ENCODE measurements around the gene ARPC4.
A peak's percentile ranks its signal among the peaks of the same experiment; 100 is the strongest.

ARPC4 gene

GRCh38 chr3:9793161-9793781, 389 bp downstream of the ARPC4 start:
- no peak for DNase-seq (ENCODE audit: low read depth)

GRCh38 chr3:9794400-9794799, 1.5 kb downstream of the ARPC4 start:
- no peak for DNase-seq (ENCODE audit: low read depth)

DNA sequence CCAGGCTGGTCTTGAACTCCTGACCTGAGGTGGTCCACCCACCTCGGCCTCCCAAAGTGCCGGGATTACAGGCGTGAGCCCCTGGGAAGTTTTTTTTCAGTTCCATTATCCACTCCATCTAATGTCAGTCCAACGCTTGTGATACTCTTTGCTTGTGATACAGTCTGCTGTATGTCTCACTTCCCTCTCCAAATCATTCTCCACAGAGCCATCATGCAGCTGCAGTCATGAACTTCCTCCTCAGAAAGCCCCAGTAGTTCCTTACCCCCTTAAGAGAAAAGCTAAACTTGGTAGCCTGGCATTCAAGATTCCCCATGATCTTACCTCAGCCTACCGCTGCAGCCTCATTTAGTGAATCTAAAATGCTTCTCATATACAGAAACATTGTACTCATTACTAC, 2.3 kb downstream of the ARPC4 start:
- DNase-seq (ENCODE audit: low read depth) = no peak

DNA sequence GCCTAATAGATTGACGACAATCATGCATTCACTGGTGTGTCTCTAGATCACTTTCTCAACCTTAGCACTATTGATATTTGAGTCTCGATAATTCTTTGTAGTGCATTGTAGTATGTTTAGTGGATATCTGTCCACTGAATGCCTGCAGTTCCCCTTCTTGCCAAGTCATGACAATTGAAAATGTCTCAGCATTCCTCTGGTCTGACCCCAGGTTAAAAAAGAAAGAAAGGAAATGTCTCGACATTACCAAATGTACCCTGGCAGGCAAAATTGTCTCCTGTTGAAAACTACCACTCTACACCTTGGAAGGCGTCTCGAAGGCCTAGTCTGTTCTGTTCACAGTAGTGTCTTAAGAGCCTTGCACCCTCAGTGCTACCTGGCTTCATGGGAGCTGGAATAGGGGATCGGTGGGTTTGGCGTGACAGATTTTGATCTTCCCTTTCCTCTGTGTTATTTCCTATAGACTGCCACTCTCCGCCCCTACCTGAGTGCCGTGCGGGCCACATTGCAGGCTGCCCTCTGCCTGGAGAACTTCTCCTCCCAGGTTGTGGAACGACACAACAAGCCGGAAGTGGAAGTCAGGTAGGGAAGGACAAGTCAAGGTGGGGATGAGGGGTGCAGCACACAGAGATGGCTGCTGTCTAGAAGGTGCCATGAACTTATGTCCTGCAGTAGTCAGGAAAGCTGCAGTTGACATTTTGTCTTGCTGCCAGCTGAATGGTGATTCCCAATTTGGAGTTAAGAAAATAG, 4.5 kb downstream of the ARPC4 start:
- no peak for DNase-seq (ENCODE audit: low read depth)

GRCh38 chr3:9800529-9800928, 7.6 kb downstream of the ARPC4 start:
- DNase-seq (ENCODE audit: low read depth) = no peak

DNA sequence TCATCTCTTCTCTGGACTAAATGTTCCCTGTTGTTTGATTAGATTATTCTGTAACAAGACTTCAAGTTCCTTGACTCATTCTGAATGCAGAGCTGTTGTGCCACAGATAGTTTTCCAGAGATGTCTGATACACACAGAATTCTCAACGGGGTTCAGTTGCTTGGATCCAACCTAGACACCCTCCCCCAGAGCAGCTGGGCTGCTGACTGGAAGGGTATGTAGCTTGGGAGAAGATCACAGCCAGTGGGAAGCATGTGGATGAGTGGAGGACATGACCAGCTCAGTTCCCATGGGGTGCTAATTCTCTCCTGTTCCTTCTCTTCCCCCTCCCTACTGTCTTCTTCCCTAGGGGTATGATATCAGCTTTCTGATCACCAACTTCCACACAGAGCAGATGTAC, 10.6 kb downstream of the ARPC4 start:
- DNase-seq (ENCODE audit: low read depth) = no peak

- DNase-seq (ENCODE audit: low read depth) = no peak
These were observed 12.1 kb downstream of the ARPC4 start for GRCh38 chr3:9804996-9805395.

DNA sequence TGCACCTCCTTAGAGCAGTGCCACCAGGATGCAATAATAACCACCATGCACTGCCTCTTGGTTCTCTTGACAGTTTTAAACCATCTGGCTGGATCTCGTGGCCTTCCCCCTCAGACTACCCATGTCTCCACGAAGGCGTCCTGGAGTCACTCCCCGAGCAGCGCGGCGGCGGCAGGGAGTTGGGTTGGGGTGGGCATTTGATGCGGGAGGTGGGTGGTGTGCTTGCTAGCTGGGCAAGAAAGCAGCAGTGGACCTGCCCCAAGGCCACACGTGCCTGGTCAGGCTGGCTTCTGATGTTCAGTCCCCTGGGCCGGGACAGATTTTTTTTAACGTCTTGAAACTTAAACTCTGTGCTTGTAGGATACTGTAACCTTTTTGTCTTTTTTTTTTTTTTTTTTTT, 13.3 kb downstream of the ARPC4 start:
- no peak for DNase-seq (ENCODE audit: low read depth)

GRCh38 chr3:9806688-9807589, 14.1 kb downstream of the ARPC4 start:
- no peak for DNase-seq (ENCODE audit: low read depth)

DNA sequence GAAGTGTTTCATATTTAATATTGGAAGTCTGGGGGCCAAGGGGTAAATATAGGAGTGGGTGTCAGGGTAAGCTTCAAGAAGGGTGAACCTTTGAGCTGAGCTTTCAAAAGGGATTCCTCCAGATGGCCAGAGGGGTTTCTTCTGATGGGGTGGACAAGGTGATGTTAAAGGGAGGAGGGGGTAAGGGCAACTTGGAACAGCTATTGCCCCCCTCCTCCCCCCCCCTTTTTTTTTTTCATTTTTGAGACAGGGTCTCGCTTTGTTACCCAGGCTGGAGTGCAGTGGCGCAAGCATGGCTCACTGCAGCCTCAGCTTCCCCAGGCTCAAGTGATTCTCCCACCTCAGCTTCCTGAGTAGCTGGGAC, 15.1 kb downstream of the ARPC4 start:
- DNase-seq (ENCODE audit: low read depth) = no peak

DNA sequence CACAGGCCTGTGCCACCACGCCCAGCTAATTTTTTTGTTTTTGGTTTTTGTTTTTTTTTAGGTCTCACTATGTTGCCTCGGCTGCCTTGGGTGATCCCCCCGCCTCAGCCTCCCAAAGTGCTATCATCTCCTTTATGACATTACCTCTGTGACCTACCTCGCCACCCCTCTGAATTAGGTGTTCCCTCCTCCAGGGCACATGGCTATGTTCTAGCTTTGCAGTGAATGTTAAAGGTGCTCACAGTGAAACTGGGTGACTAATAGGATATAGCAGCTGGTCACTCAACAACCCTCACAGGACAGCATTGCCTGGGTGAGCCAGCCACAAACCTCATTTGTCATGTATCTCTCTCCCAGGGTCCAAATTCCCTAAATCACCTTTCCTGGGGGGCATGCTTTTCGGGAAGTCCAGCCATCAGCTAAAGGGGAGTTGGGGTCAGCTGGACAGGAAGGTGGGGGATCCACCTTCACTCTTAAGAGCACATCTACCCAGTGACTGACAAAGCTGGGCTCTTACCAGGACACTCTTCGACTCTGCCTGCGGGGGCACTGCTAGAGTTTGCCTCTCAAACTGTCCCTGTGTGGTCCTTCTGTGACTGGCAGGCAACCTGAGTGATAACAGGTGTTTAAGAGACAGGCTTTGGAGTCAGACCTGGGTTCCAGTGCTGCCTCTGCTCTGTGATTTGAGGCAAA, 15.6 kb downstream of the ARPC4 start:
- peak; percentile 23 for DNase-seq (ENCODE audit: low read depth)

- no peak for DNase-seq (ENCODE audit: low read depth)
These were observed 16.3 kb downstream of the ARPC4 start for GRCh38 chr3:9809239-9809614.

- DNase-seq (ENCODE audit: low read depth) = peak; percentile 24
These were observed 16.9 kb downstream of the ARPC4 start, which contains the start of gene TTLL3 for GRCh38 chr3:9809615-9810432. Gene TTLL3 (plus strand): TSS chr3:9810262. CDS start chr3:9810662, 400 bp downstream.

- DNase-seq (ENCODE audit: low read depth) = no peak
These were observed 17.5 kb downstream of the ARPC4 start for GRCh38 chr3:9810433-9810770.

GRCh38 chr3:9810846-9811245, 18.0 kb downstream of the ARPC4 start:
- no peak for DNase-seq (ENCODE audit: low read depth)

DNA sequence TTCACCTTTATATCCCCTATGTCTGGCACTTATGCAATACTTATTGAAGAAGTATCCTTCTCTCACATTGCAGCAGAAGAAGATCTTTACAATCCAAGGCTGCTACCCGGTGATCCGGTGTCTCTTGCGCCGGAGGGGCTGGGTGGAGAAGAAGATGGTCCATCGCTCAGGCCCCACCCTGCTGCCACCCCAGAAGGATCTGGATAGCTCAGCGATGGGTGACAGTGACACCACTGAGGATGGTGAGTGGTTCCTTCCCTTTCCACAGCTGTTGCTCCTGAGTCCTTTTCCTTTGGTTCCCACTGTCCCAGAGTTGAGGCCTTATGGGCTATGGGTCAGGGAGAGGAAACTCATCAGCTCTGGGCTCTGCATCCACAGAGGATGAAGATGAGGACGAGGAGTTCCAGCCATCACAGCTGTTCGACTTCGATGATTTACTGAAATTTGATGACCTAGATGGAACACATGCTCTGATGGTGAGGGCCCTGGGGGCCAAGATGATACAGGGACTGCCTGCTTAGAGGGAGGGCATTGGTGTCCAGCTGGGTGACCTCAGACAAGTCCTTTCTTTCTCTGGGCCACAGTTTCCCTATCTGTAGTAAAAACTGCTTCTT, 20.1 kb downstream of the ARPC4 start:
- no peak for DNase-seq (ENCODE audit: low read depth)

- DNase-seq (ENCODE audit: low read depth) = no peak
These were observed 23.1 kb downstream of the ARPC4 start for GRCh38 chr3:9815986-9816385.

- DNase-seq (ENCODE audit: low read depth) = no peak
These were observed 24.6 kb downstream of the ARPC4 start for GRCh38 chr3:9817436-9817835.

DNA sequence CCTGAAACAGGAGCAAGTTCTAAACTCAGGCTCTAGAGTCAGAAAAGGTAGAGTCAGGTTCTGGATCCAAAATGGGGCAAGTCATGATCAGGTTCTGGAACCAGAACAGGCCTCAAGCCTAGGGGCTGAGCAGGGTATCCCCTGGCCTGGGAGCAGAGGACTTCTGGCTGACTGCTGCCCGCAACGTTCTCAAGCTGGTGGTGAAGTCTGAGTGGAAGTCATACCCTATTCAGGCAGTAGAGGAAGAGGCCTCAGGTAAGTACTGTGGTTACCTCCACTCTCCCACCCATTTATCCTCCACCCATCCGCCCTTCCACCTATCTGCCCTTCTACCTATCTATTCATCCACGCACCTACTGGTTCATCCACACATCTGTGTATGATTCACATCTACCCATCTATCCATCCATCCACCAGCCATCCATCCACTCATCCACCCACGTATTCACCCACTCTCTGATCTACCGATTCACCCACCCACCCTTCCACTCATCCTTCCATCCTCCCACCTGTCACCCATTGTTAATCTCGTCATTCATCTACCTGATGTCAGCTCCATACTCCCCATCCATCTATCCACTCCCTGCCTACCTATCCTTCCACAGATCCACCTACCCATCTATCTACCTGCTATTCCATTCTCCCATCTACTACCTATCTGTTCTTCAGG, 25.9 kb downstream of the ARPC4 start:
- no peak for DNase-seq (ENCODE audit: low read depth)

DNA sequence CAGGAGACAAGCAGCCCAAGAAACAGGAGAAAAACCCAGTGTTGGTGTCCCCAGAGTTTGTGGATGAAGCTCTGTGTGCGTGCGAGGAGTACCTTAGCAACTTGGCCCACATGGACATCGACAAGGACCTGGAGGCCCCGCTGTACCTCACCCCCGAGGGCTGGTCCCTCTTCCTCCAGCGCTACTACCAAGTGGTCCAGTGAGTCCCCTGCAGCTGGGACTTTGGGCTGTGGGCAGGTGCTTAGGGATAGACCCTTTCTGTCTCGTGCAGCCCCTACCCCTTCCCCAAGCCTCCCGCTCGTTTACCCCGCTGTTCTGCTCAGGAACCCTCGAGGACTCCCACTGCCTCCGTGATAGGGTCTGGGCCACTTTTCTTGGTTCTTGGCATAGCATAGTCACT, 27.7 kb downstream of the ARPC4 start:
- no peak for DNase-seq (ENCODE audit: low read depth)

DNA sequence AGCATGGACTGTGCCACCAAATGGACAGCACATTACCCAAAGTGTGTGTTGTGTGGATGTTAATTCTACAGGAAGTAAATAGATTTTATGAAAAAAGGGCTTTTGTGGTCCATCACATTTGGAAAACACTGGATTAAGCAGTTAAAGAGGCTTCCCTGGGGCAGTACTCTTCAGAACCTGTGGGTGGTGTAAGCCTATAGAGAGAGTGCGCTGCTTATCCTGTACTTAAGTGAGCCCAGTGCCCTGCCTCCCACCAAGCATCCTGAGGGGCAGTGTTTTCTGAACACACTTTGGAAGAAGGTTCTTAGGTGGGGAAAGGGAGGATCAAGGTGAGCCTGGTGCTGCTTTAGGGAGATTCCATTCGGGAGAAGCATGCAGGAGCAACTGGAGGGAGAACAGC, 28.1 kb downstream of the ARPC4 start:
- DNase-seq (ENCODE audit: low read depth) = no peak
